Fibroblast of the aortic adventitia (primary cell): ENCODE data around the gene RFTN2. TPM values are rescaled to one million over a fixed set of nuclear protein-coding genes. Genes with fewer than 3 reads are reported as not detected.
A peak's percentile ranks its signal among the peaks of the same experiment; 100 is the strongest.

Source experiments
- DNase-seq: peaks from one replicate; pipeline ENCODE4 v3.0.0-alpha.2; 2010; ENCODE audit warnings: low read depth
- H3K4me3 ChIP-seq: 2 replicates; pipeline ENCODE4 v1.5.1; 2011; ENCODE audit warnings: low read depth, mild to moderate bottlenecking, control low read depth, low read length, moderate library complexity
- total RNA-seq: library from RNA; depleted of rRNA; stranded (reverse); fragments of >200 nt; gene quantifications from 2 replicates; pipeline ENCODE4 v1.2.3, GENCODE V29; 2012; ENCODE audit warnings: low replicate concordance
- TF ChIP-seq, protein P1 (sequence below): IDR thresholded peaks from 2 replicates; pipeline ENCODE4 v1.5.1; 2011; ENCODE audit warnings: mild to moderate bottlenecking, low read length, control low read depth, inconsistent platforms; ENCODE audit not compliant: insufficient read depth

The RFTN2 gene
- total RNA-seq, 1 donor = 6.4 TPM

DNA sequence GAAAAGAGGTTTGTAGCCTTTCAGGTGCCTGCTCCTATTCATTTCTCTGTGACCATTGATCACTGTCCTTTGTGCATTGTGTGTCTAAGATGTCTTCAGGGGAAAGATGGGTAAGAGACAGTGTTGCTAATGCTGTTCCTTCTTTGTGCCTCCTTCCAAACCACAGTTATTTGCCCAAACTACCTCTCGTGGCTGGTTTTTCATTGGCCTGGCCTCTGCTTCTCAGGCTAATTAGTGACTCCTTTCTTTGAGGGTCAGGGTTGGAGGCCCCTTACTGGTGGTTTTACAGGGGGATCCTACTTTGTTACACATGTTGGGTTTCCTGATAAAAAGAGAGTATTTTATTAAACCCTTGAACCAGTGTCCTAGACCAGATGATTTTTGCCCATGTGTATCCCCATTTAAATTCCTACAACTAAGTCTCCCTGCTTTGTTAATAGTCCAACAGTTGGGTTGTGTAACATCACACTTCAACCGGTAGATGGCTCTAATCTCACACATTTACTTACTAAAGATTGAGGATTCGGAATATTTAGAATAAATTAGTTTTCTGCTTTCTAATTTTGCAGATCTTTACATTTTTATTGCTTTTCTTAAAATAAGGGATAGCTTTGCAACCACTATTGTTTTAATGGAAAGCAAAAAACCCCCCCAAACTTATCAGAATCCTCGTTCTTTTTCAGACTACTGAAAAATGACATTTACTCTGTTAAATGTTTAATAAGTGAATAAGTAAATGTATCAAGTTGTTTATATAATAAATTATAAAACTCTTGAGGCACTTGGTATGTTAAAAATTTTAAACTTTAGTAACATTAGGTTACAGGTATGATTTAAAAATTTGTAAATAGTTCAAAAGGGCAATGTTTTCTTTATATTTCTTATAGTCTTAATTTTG is 32.2 kb upstream of the RFTN2 start:
- peak; percentile 76 for DNase-seq
- TF ChIP-seq, protein P1, sequence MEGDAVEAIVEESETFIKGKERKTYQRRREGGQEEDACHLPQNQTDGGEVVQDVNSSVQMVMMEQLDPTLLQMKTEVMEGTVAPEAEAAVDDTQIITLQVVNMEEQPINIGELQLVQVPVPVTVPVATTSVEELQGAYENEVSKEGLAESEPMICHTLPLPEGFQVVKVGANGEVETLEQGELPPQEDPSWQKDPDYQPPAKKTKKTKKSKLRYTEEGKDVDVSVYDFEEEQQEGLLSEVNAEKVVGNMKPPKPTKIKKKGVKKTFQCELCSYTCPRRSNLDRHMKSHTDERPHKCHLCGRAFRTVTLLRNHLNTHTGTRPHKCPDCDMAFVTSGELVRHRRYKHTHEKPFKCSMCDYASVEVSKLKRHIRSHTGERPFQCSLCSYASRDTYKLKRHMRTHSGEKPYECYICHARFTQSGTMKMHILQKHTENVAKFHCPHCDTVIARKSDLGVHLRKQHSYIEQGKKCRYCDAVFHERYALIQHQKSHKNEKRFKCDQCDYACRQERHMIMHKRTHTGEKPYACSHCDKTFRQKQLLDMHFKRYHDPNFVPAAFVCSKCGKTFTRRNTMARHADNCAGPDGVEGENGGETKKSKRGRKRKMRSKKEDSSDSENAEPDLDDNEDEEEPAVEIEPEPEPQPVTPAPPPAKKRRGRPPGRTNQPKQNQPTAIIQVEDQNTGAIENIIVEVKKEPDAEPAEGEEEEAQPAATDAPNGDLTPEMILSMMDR = peak; percentile 74
- peak overlapping the region; percentile 87 for H3K4me3 ChIP-seq

DNA sequence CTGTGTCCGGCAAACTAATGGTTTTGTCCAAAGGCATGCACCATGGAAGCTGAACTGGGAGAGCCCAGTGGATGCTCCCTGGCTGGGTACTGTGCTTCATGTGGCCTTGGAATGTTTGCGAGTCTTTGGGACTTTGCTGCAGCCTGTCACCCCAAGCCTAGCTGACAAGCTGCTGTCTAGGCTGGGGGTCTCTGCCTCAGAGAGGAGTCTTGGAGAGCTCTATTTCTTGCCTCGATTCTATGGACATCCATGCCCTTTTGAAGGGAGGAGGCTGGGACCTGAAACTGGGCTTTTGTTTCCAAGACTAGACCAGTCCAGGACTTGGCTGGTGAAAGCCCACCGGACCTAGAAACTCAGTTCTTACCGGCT is 31.4 kb upstream of the RFTN2 start:
- no peak for DNase-seq
- TF ChIP-seq, protein P1 = no peak

DNA sequence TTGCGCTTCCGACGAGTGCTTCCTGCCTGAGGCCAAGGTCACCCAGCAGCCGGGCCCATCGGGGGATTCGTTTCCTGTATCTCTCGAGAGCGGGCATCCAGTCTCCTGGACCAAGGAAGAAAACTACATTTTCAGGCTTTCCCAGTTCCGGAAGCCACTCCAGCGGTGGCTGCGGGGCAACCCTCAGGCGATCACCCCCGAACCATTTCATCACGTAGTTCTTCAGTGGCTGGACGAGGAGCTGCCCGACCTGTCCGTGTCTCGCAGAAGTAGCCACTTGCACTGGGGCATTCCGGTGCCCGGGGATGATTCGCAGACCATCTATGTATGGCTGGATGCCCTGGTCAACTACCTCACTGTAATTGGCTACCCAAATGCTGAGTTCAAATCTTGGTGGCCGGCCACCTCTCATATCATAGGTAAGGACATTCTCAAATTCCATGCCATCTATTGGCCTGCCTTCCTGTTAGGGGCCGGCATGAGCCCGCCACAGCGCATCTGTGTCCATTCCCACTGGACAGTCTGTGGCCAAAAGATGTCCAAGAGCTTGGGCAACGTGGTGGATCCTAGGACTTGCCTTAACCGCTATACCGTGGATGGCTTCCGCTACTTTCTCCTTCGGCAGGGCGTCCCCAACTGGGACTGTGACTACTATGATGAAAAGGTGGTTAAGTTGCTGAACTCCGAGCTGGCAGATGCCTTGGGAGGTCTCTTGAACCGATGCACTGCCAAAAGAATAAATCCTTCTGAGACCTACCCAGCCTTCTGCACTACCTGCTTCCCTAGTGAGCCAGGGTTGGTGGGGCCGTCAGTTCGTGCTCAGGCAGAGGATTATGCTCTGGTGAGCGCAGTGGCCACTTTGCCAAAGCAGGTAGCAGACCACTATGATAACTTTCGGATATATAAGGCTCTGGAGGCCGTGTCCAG is 30.8 kb upstream of the RFTN2 start:
- DNase-seq = no peak
- H3K4me3 ChIP-seq = peak overlapping the region; percentile 87
- TF ChIP-seq, protein P1 = no peak

More for the DNA sequence above, 31.4 kb upstream of the RFTN2 start:
- peak overlapping the region; percentile 87 for H3K4me3 ChIP-seq

DNA sequence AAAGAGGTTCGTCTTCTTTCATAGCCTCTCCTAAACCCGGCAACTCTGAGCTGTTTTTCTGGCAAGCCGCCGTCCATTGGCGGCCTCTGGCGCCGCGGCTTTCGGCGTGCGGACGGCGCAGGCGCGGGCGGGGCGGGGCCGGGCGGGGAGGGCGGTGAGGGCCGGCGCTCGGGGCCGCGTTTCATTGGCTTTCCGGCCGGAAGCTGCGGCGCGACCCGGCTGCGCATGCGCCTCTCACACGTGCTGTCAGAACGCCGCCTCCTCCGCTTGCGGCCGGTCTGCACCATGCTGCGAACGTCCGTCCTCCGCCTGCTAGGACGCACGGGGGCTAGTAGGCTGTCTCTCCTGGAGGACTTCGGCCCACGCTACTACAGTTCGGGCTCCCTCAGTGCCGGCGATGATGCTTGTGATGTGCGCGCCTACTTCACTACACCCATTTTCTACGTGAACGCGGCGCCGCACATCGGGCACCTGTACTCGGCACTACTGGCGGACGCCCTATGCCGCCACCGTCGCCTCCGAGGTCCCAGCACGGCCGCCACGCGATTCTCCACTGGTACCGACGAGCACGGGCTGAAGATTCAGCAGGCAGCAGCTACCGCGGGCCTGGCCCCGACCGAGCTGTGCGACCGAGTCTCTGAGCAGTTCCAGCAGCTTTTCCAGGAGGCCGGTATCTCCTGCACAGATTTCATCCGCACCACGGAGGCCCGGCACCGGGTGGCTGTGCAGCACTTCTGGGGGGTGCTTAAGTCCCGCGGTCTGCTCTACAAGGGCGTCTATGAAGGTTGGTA is 29.9 kb upstream of the RFTN2 start, which contains the start of gene MARS2:
TSS of gene MARS2 (plus strand) at position 249 of the 791 bp plus-strand sequence. CDS start at position 286, 37 bp downstream.
- DNase-seq = peak; percentile 91
- H3K4me3 ChIP-seq = peak within 1 kb of the TSS; percentile 87
- TF ChIP-seq, protein P1 = no peak

DNA sequence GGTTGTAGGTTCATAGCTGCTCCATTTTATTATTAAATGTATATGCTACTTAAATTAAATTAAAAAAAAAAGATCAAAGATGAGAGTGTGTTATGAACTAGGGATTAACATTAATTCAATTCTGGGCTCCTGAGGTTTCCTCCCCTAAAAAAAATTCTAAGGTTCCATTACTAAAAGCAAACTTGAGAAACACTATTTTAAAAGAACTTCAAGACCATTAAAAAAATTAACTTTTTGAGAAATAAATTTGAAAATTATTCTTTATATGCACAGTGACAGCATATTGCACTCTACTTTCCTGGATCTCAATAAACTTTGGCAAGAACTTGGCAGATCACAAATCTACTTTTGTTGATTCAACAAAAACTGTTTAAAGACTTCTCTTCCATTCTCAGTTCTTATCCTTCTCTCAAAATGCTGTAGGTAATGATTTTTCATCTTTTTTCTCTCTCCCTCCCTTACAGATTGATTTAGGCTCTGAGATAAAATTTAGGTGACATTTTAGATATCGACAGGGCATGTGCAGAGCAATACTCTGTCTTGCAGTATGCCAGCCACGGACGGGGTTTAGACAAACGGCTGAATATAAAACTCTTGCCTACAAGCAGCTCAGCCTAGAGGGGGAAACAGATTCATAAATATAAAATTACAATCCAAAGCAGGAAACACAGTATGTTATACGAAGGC is 29.2 kb upstream of the RFTN2 start:
- TF ChIP-seq, protein P1 = no peak
- DNase-seq = no peak
- H3K4me3 ChIP-seq = peak overlapping the region; percentile 67
